Fibroblast of the aortic adventitia (primary cell): ENCODE measurements around the gene RPL7A. TPM values are rescaled to one million over a fixed set of nuclear protein-coding genes. Genes with fewer than 3 reads are reported as not detected.
A peak's percentile ranks its signal among the peaks of the same experiment; 100 is the strongest.

Source experiments
- DNase-seq: peaks from one replicate; pipeline ENCODE4 v3.0.0-alpha.2; 2010; ENCODE audit warnings: low read depth
- H3K4me3 ChIP-seq: 2 replicates; pipeline ENCODE4 v1.5.1; 2011; ENCODE audit warnings: low read depth, mild to moderate bottlenecking, control low read depth, low read length, moderate library complexity
- CTCF ChIP-seq: IDR thresholded peaks from 2 replicates; pipeline ENCODE4 v1.5.1; 2011; ENCODE audit warnings: mild to moderate bottlenecking, low read length, control low read depth, inconsistent platforms; ENCODE audit not compliant: insufficient read depth
- total RNA-seq: library from RNA; depleted of rRNA; stranded (reverse); fragments of >200 nt; gene quantifications from 2 replicates; pipeline ENCODE4 v1.2.3, GENCODE V29; 2012; ENCODE audit warnings: low replicate concordance

RPL7A gene
- total RNA-seq, 1 donor: 2,411 TPM

GRCh38 chr9:133369933-133370332, 21.9 kb downstream of the RPL7A start:
- H3K4me3 ChIP-seq: no peak overlapping the region
- no peak for DNase-seq
- TF ChIP-seq CTCF: no peak

DNA sequence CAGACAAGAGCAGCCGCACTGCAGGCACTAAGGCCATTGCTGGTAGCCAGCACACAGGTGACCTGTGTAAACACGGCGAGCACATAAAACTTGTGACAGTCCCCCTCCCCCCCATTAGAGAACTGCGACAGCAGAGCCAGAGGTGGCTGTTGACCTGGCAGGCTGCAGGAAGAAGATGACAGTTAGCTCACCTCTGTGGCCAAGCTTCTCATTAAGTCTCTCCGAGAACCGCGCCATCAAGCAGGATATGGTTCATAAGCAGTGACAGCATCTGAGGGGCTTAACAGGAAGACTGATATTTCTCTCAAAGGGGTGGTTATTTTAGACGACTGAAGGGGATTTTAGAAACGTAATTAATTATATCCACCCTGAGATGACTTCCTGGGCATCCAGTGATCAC, 22.7 kb downstream of the RPL7A start:
- no peak for DNase-seq
- no peak for TF ChIP-seq CTCF
- no peak overlapping the region for H3K4me3 ChIP-seq

GRCh38 chr9:133371261-133371711, 23.3 kb downstream of the RPL7A start:
- no peak for DNase-seq
- no peak overlapping the region for H3K4me3 ChIP-seq
- TF ChIP-seq CTCF: no peak

DNA sequence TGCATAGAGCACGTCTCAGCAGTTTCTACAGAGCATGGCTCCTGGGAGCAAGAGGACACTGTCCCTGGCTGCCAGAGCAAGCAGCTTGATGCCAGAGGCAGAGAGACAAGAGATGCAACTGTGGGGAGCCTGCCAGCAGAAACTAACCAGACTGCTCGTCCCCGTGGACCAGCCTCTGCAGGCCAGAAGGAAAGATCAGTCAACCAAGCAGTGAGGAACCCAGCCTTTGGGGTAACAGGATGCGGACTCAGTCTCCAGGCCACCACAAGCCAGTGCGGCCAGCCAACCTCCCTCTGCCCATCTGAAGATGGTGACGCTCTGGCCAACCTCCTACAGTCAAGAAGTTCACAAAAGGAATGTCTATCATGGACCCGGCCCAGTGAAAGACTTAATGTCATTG, 24.1 kb downstream of the RPL7A start:
- H3K4me3 ChIP-seq: no peak overlapping the region
- no peak for DNase-seq
- no peak for TF ChIP-seq CTCF

DNA sequence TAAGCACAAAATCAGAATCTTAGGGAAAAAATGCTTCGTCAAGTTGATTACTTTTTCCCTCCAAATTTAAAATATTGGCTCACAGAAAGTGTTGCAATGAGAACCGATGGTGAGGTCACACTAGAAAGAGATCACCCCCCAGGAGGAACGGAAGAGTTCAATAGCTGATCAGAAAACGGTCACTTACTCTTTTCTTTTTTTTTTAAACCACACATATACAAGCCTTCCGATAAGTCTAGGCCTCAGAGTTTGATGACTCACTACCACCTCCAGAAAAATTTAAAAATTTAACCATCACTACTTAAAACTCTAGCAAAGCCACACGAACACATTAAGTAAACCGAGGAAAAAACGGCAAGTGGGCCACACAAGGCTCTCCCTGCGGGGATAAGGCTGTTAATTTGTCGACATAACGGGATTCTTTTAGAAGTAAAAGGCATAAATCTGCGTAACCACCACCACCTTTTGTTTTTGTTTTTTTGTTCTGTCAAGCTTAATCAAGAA, 26.6 kb downstream of the RPL7A start:
- TF ChIP-seq CTCF: no peak
- peak; percentile 64 for DNase-seq
- H3K4me3 ChIP-seq: peak overlapping the region; percentile 91

- no peak for TF ChIP-seq CTCF
- H3K4me3 ChIP-seq: peak overlapping the region; percentile 91
- DNase-seq: peak; percentile 42
Observed at GRCh38 chr9:133375116-133375723, 27.2 kb downstream of the RPL7A start.
